ENCODE data around the gene ABCC3. TPM values are rescaled to one million over a fixed set of nuclear protein-coding genes. Genes with fewer than 3 reads are reported as not detected.

Gene ABCC3
- total and polyA plus RNA-seq, 9 of the 15 experiments (the other 6 are each of a cell fraction or from before 2014, with no cell fraction given): 0.03 to 1.6 (median 0.42) TPM; not detected in 5

- TF ChIP-seq, protein P1, sequence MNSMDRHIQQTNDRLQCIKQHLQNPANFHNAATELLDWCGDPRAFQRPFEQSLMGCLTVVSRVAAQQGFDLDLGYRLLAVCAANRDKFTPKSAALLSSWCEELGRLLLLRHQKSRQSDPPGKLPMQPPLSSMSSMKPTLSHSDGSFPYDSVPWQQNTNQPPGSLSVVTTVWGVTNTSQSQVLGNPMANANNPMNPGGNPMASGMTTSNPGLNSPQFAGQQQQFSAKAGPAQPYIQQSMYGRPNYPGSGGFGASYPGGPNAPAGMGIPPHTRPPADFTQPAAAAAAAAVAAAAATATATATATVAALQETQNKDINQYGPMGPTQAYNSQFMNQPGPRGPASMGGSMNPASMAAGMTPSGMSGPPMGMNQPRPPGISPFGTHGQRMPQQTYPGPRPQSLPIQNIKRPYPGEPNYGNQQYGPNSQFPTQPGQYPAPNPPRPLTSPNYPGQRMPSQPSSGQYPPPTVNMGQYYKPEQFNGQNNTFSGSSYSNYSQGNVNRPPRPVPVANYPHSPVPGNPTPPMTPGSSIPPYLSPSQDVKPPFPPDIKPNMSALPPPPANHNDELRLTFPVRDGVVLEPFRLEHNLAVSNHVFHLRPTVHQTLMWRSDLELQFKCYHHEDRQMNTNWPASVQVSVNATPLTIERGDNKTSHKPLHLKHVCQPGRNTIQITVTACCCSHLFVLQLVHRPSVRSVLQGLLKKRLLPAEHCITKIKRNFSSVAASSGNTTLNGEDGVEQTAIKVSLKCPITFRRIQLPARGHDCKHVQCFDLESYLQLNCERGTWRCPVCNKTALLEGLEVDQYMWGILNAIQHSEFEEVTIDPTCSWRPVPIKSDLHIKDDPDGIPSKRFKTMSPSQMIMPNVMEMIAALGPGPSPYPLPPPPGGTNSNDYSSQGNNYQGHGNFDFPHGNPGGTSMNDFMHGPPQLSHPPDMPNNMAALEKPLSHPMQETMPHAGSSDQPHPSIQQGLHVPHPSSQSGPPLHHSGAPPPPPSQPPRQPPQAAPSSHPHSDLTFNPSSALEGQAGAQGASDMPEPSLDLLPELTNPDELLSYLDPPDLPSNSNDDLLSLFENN (IDR thresholded peaks at IDR 0.05; ENCODE audit: low read depth in 2 of 2, low read length in 2 of 2): no peak
- TF ChIP-seq SPI1 (IDR thresholded peaks at IDR 0.05; ENCODE audit: borderline replicate concordance, low read depth, low read length) (no peak), SREBF1 (IDR thresholded peaks at IDR 0.05; ENCODE audit: borderline replicate concordance, low read depth, low read length) (no peak), NCOA2 (IDR thresholded peaks at IDR 0.05; ENCODE audit: partially characterized antibody in 2 of 2) (no peak), ZNF133 (CRISPR knock-in tag; IDR thresholded peaks at IDR 0.05) (no peak), E2F3 (CRISPR knock-in tag; IDR thresholded peaks at IDR 0.05) (no peak), FOXJ2 (tag; IDR thresholded peaks at IDR 0.05) (no peak), EHMT2 (IDR thresholded peaks at IDR 0.05) (no peak), MXI1 (IDR thresholded peaks at IDR 0.05; ENCODE audit: low read depth, low read length) (no peak), NCOA4 (IDR thresholded peaks at IDR 0.05; ENCODE audit: partially characterized antibody) (no peak), SNIP1 (IDR thresholded peaks at IDR 0.05; ENCODE audit: low read depth) (no peak), HNRNPUL1 (IDR thresholded peaks at IDR 0.05; ENCODE audit: low read length) (no peak), MAFG (tag; conservative IDR thresholded peaks at IDR 0.05) (no peak), RBM14 (IDR thresholded peaks at IDR 0.05; ENCODE audit: borderline replicate concordance, insufficient read depth, low read depth, low read length) (no peak), MYC (IDR thresholded peaks at IDR 0.05; ENCODE audit: low read depth, low read length) (0 out of 2 replicates have a peak, but pooled peaks have one; percentile 43), MYC (CRISPR knock-in tag; IDR thresholded peaks at IDR 0.05; ENCODE audit: borderline replicate concordance, low read depth) (no peak), NCOA1 (IDR thresholded peaks at IDR 0.05; ENCODE audit: low read depth) (no peak), ZNF699 (CRISPR knock-in tag; IDR thresholded peaks at IDR 0.05; ENCODE audit: insufficient replicate concordance) (no peak), ZNF41 (CRISPR knock-in tag; conservative IDR thresholded peaks at IDR 0.05) (no peak), DIDO1 (tag; IDR thresholded peaks at IDR 0.05; ENCODE audit: low read depth) (0 out of 2 replicates have a peak, but pooled peaks have one; percentile 14), SIRT6 (IDR thresholded peaks at IDR 0.05; ENCODE audit: low read depth, low read length) (no peak), NRF1 (conservative IDR thresholded peaks at IDR 0.05 in 1 of 2, IDR thresholded peaks at IDR 0.05 in 1 of 2) (no peak), HLTF (IDR thresholded peaks at IDR 0.05) (no peak), ZFX (CRISPR knock-in tag; IDR thresholded peaks at IDR 0.05) (peak; percentile 78), KAT8 (IDR thresholded peaks at IDR 0.05; ENCODE audit: low read depth) (no peak), FOSL1 (tag; conservative IDR thresholded peaks at IDR 0.05) (no peak)
- TF ChIP-seq, protein P2, sequence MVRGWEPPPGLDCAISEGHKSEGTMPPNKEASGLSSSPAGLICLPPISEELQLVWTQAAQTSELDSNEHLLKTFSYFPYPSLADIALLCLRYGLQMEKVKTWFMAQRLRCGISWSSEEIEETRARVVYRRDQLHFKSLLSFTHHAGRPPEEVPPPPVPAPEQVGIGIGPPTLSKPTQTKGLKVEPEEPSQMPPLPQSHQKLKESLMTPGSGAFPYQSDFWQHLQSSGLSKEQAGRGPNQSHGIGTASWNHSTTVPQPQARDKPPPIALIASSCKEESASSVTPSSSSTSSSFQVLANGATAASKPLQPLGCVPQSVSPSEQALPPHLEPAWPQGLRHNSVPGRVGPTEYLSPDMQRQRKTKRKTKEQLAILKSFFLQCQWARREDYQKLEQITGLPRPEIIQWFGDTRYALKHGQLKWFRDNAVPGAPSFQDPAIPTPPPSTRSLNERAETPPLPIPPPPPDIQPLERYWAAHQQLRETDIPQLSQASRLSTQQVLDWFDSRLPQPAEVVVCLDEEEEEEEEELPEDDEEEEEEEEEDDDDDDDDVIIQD (CRISPR knock-in tag; IDR thresholded peaks at IDR 0.05): no peak
Observed at GRCh38 chr17:50626037-50626574, 8.6 kb upstream of the ABCC3 start (continued).
